K562 (cell line): ENCODE data around the gene CNTD1. TPM values are rescaled to one million over a fixed set of nuclear protein-coding genes. Genes with fewer than 3 reads are reported as not detected.
A peak's percentile ranks its signal among the peaks of the same experiment; 100 is the strongest.

Source experiments
- ATAC-seq: fragments of 200-7000 bp; cut with Tn5 transposase; 3 replicates; pipeline ENCODE4 v1.9.1; 2020; ENCODE audit warnings: moderate library complexity
- BruUV-seq: library from RNA; stranded (reverse); fragments of 400-500 nt; replicated peaks from 2 replicates; lab custom pipeline; 2021; lab: Mats Ljungman, UMichigan
- CTCF ChIA-PET: fragments of 300-600 bp; formaldehyde crosslinking; extraction: SDS; loops from one replicate; lab custom pipeline; 2021; ENCODE audit warnings: low intra/inter-chr PET ratio; lab: Yijun Ruan, JAX
- POLR2A ChIA-PET: fragments of 300-600, 350-650 bp; sonication (Branson Sonifier 250); formaldehyde crosslinking; extraction: SDS; loops from one replicate; lab custom pipeline; 2021; ENCODE audit warnings: antibody characterized with exemption, inconsistent platforms; lab: Yijun Ruan, JAX
- DNase-seq, 4 experiments: peaks; one replicate each; pipeline versions ENCODE4 v3.0.0 to v3.0.0-alpha.2; 2011 to 2018; ENCODE audit warnings: low spot score in 3 of 4, mixed read lengths in 3 of 4; ENCODE audit errors: extremely low read depth in 1 of 4
- FAIRE-seq: peaks from 2 replicates; lab custom pipeline; 2011; peaks lifted over from hg19 to GRCh38; lab: Jason Lieb, UNC
- H2AFZ ChIP-seq: 2 replicates; pipeline ENCODE4 v1.6.0; 2011; ENCODE audit warnings: low read depth, low read length, control low read depth, inconsistent platforms
- H3K27ac ChIP-seq: fragments of 200-600 bp; 3 replicates; pipeline ENCODE4 v1.8.0; 2011; ENCODE audit warnings: low read depth, mild to moderate bottlenecking, control low read depth, inconsistent platforms, low read length, moderate library complexity, mixed read lengths; ENCODE audit errors: extremely low read depth
- H3K27me3 ChIP-seq, 2 experiments: fragments of 300-600 bp in 1 of 2; 2 replicates in 1 of 2; 3 replicates in 1 of 2; pipeline versions ENCODE4 v1.6.0 to v1.8.0; 2011; ENCODE audit warnings: inconsistent platforms in 2 of 2, low read length in 2 of 2, mild to moderate bottlenecking in 1 of 2, mixed read lengths in 1 of 2, moderate library complexity in 1 of 2; ENCODE audit not compliant: control insufficient read depth in 2 of 2, insufficient read depth in 2 of 2
- H3K36me3 ChIP-seq: fragments of 300-600 bp; 3 replicates; pipeline ENCODE4 v1.8.0; 2011; ENCODE audit warnings: mild to moderate bottlenecking, low read length, inconsistent platforms; ENCODE audit not compliant: control insufficient read depth, insufficient read depth
- H3K4me1 ChIP-seq, 2 experiments: fragments of 200-600 bp in 1 of 2; replicated peaks in 1 of 2; 2 replicates in 1 of 2; 3 replicates in 1 of 2; pipeline versions ENCODE4 v1.5.1 to v1.8.0; 2011; ENCODE audit warnings: inconsistent platforms in 2 of 2, low read length in 2 of 2, mild to moderate bottlenecking in 1 of 2, mixed read lengths in 1 of 2, moderate library complexity in 1 of 2; ENCODE audit not compliant: control insufficient read depth in 2 of 2, insufficient read depth in 2 of 2
- H3K4me2 ChIP-seq: 2 replicates; pipeline ENCODE4 v1.6.1; 2011; ENCODE audit warnings: low read length, control low read depth, inconsistent platforms, mixed read lengths; ENCODE audit not compliant: insufficient read depth
- H3K4me3 ChIP-seq: fragments of 200-600 bp; sonication (generic), shearing (Covaris generic); 2 replicates; pipeline ENCODE4 v1.5.1; 2016; ENCODE audit warnings: control low read depth, inconsistent platforms
- H3K79me2 ChIP-seq: fragments of 200-600 bp; 3 replicates; pipeline ENCODE4 v1.8.0; 2011; ENCODE audit warnings: low read length, inconsistent platforms; ENCODE audit not compliant: control insufficient read depth, insufficient read depth
- H3K9ac ChIP-seq, 2 experiments: 2 replicates each; pipeline versions ENCODE4 v1.6.0 to v1.6.1; 2011; ENCODE audit warnings: low read depth in 2 of 2, low read length in 2 of 2, control low read depth in 1 of 2, inconsistent platforms in 1 of 2, mild to moderate bottlenecking in 1 of 2, mixed read lengths in 1 of 2; ENCODE audit not compliant: insufficient read depth in 1 of 2
- H3K9me1 ChIP-seq: one replicate; pipeline ENCODE4 v1.6.0; 2011; ENCODE audit warnings: inconsistent platforms, mild to moderate bottlenecking, low read length, moderate library complexity; ENCODE audit not compliant: control insufficient read depth, insufficient read depth
- H3K9me3 ChIP-seq: replicated peaks from 2 replicates; pipeline ENCODE4 v1.5.1; 2011; ENCODE audit warnings: low read depth, low read length, inconsistent platforms; ENCODE audit not compliant: control insufficient read depth, insufficient read depth
- H4K20me1 ChIP-seq: replicated peaks from 2 replicates; pipeline ENCODE4 v1.6.1; 2011; ENCODE audit warnings: low read length, inconsistent platforms, mixed read lengths; ENCODE audit not compliant: control insufficient read depth, insufficient read depth
- HSF4 ChIP-seq: fragments of 250-450 bp; sonication (Bioruptor Pico); IDR thresholded peaks from 2 replicates; pipeline ENCODE4 v2.1.2; 2022; ENCODE audit warnings: mild to moderate bottlenecking, moderate library complexity, borderline replicate concordance
- MTA1 ChIP-seq: fragments of 450-650 bp; IDR thresholded peaks from 2 replicates; pipeline ENCODE4 v1.6.1; 2017; ENCODE audit warnings: borderline replicate concordance
- MTA3 ChIP-seq: fragments of 450-650 bp; formaldehyde crosslinking; IDR thresholded peaks from 2 replicates; pipeline ENCODE4 v1.6.1; 2017; ENCODE audit warnings: mild to moderate bottlenecking, borderline replicate concordance
- NFIC ChIP-seq: fragments of 450-650 bp; IDR thresholded peaks from 2 replicates; pipeline ENCODE4 v1.6.1; 2017; ENCODE audit warnings: mild to moderate bottlenecking, inconsistent platforms
- RBM25 ChIP-seq: fragments of 200-400 bp; formaldehyde crosslinking; IDR thresholded peaks from 2 replicates; pipeline ENCODE4 v1.6.1; 2018; ENCODE audit warnings: low read length, low read depth, moderate library complexity; ENCODE audit not compliant: severe bottlenecking
- SMARCA4 ChIP-seq: fragments of 450-650 bp; IDR thresholded peaks from 2 replicates; pipeline ENCODE4 v1.6.1; 2016
- SRF ChIP-seq, 2 experiments: fragments of 250-450, 450-650 bp in 1 of 2; sonication (Bioruptor Pico) in 1 of 2; sonication (generic) in 1 of 2; formaldehyde crosslinking; IDR thresholded peaks; 2 replicates each; pipeline versions ENCODE4 v1.5.0 to v1.5.1; 2020 to 2022; ENCODE audit warnings: mild to moderate bottlenecking in 1 of 2, missing genetic modification reagents in 1 of 2
- STAT5A ChIP-seq: IDR thresholded peaks from 2 replicates; pipeline ENCODE4 v1.6.1; 2012; ENCODE audit warnings: low read length, inconsistent platforms, borderline replicate concordance
- TGIF2 ChIP-seq: sonication (generic); formaldehyde crosslinking; IDR thresholded peaks from 2 replicates; pipeline ENCODE4 v1.8.1; 2022; ENCODE audit warnings: mild to moderate bottlenecking, missing genetic modification reagents, moderate library complexity
- ZNF124 ChIP-seq: sonication (generic); formaldehyde crosslinking; IDR thresholded peaks from 2 replicates; pipeline ENCODE4 v1.8.1; 2022; ENCODE audit warnings: missing genetic modification reagents
- ZNF197 ChIP-seq: fragments of 200-800 bp; sonication (Bioruptor generic); IDR thresholded peaks from 2 replicates; pipeline ENCODE4 v1.6.1; 2016; ENCODE audit warnings: low read depth, missing genetic modification characterization, missing compliant biosample characterization
- ZNF436 ChIP-seq: fragments of 250-450, 450-650 bp; sonication (Bioruptor Pico); formaldehyde crosslinking; IDR thresholded peaks from 2 replicates; pipeline ENCODE4 v1.7.0; 2020; ENCODE audit warnings: mild to moderate bottlenecking
- WGBS: fragments of 100-300 bp; shearing (Covaris generic); methylation state at CpG from one replicate; pipeline ENCODE4 v1.1.6; 2016; ENCODE audit warnings: low coverage, mixed read lengths; ENCODE audit not compliant: insufficient coverage; ENCODE audit errors: missing lambda C conversion rate; 5-methylcytosine and 5-hydroxymethylcytosine counted together
- in situ Hi-C: fragments of 300-500 bp; cut with MboI; formaldehyde crosslinking; loops from 4 replicates; pipeline ENCODE4 v1.15.0; 2018; ENCODE audit warnings: inconsistent platforms, mixed read lengths
- intact Hi-C: fragments of 100-400 bp; cut with micrococcal nuclease; formaldehyde crosslinking; loops from 2 replicates; pipeline ENCODE4 v1.14.2; 2022
- polyA plus RNA-seq, 8 experiments: library from polyadenylated mRNA; depleted of rRNA in 4 of 8; stranded (reverse) in 5 of 8; unstranded in 3 of 8; fragments of >200 nt; fragmentation: Nextera tagmentation in 2 of 8; fragmentation: Illumina TruSeq in 1 of 8; extraction: Ambion mirVana in 2 of 8; extraction: Trizol in 1 of 8; gene quantifications; 2 replicates each; pipeline versions ENCODE4 v1.2.1 to v1.2.3, GENCODE V29; 2011 to 2014; ENCODE audit warnings: inconsistent platforms in 1 of 8, missing spikeins in 1 of 8
- total RNA-seq, 7 experiments: library from RNA; depleted of rRNA in 6 of 7; stranded (reverse); fragments of >200 nt in 6 of 7; fragmentation: Illumina TruSeq in 2 of 7; extraction: Trizol in 2 of 7; gene quantifications; 2 replicates each; pipeline versions ENCODE4 v1.2.1 to v1.2.3, GENCODE V29; 2011 to 2021; ENCODE audit warnings: low replicate concordance in 1 of 7
- TF ChIP-seq, protein P1 (sequence below), 2 experiments: IDR thresholded peaks; 2 replicates each; pipeline ENCODE4 v1.6.1; 2012; ENCODE audit warnings: improper control_type of control experiment in 2 of 2, low read depth in 2 of 2, low read length in 2 of 2, borderline replicate concordance in 1 of 2
- TF ChIP-seq, protein P2 (sequence below), 2 experiments: fragments of 250-450 bp in 1 of 2; fragments of 450-650 bp in 1 of 2; sonication (Bioruptor Pico) in 1 of 2; IDR thresholded peaks; 2 replicates each; pipeline versions ENCODE4 v1.6.1 to v1.8.0; 2016 to 2021; ENCODE audit warnings: mild to moderate bottlenecking in 2 of 2, moderate library complexity in 2 of 2, missing compliant biosample characterization in 1 of 2, missing genetic modification characterization in 1 of 2
- TF ChIP-seq, protein P3 (sequence below): fragments of 250-450 bp; sonication (Bioruptor Pico); IDR thresholded peaks from 2 replicates; pipeline ENCODE4 v1.9.0; 2021; ENCODE audit warnings: mild to moderate bottlenecking, inconsistent platforms

CNTD1 gene
- total and polyA plus RNA-seq, 9 of the 15 experiments (the other 6 are each of a cell fraction or from before 2014, with no cell fraction given), result 0.12 to 0.86 (median 0.41) TPM; not detected in 1

DNA sequence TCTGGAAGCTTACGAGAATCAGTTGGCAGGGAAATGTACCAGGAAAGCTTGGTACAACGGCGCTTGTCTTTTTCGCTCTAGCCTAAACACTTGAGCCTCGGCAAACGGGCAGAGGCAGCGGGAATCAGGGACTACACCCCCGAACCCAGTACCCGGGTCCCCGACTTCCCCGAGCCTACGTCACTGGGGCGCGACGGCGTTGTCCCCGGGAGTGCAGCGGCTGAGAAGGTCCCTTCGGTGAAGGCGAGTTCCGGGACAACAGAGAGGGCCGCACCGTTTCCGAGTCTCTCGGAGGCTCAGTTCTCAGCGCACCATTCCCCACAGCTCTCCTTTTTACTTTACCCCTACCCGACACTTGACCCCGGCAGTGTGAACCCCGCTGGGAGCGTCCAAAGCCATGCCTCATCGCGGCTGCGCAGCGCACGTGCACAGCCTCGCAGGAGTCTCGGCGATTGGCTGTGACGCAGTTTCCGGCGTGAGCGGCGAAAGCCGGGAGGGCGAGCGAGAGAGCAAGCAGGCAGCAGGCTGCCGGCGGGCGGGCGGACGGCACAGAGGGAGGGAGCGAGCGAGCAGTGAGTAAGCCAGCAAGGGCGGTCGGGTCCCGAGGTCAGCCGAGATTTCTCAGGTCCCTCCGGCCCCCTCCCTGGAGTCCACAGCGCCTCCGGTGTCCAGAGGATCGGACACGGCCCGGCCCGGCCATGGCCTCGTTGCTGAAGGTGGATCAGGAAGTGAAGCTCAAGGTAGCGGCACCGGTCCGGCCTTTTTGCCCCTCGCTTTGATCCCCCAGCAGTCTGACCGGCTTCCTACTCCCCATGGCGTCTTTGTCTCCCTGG lies 34.5 kb downstream of the CNTD1 start, which contains the start of gene PSME3:
Gene PSME3 (plus strand): TSS at position 464 of the 833 bp plus-strand sequence. CDS start 235 bp downstream, at position 699.
- H3K27ac ChIP-seq, result peak within 1 kb of the TSS; percentile 95
- peak; percentile 90 to 95 (median 92) for DNase-seq
- peak within 1 kb of the TSS; percentile 98 for H3K4me2 ChIP-seq
- 0 out of 2 replicates have a peak, but pooled peaks cover 5% of the 10 kb centered on the region for H4K20me1 ChIP-seq
- no peaks in the 10 kb centered on the region for H3K9me1 ChIP-seq
- POLR2A ChIA-PET, result interaction anchor here (0.6 to 2.0 kb wide), 11 partner anchors 9 to 279 kb away, joined by 3 to 18 read pairs (median 4); partner anchors contain the start of genes BECN1 and RPL27
- H3K9me3 ChIP-seq, result no peaks in the 10 kb centered on the region
- peak within 1 kb of the TSS; percentile 98 to 99 for H3K9ac ChIP-seq
- H3K36me3 ChIP-seq, result peaks cover 39% of the 10 kb centered on the region
- peak; percentile 63 for FAIRE-seq
- CTCF ChIA-PET, result interaction anchor here (1.1 kb wide), 1 partner anchor 164 kb away, joined by 3 read pairs; no protein-coding TSS in a partner anchor
- no TSS peak for BruUV-seq
- peak within 1 kb of the TSS; percentile 90 for H3K4me3 ChIP-seq
- intact Hi-C loops (no loop called here), in situ Hi-C loops (no loop called here)
- peaks cover 3 to 14% of the 10 kb centered on the region in 2 experiments; a peak in 4 of 5 replicates for H3K4me1 ChIP-seq
- no peaks in the 10 kb centered on the region for H3K27me3 ChIP-seq
- peak within 1 kb of the TSS; percentile 100 for H2AFZ ChIP-seq
- WGBS, result 1% methylated on average over 65 of the region's 71 CpGs
- peak; percentile 96 for ATAC-seq
- peaks cover 46% of the 10 kb centered on the region for H3K79me2 ChIP-seq
- TF ChIP-seq TGIF2 (CRISPR knock-in tag) (no peak), ZNF197 (CRISPR knock-in tag) (no peak), MTA1 (peak; percentile 99), ZNF436 (CRISPR knock-in tag) (no peak), SRF (CRISPR knock-in tag; IDR thresholded peaks at IDR 0.05) (no peak; a peak in 1 of 4 replicates), SMARCA4 (no peak), HSF4 (no peak), MTA3 (peak; percentile 66; the same call in 1 of the 2 replicates), STAT5A (no peak), NFIC (no peak; the same call in 1 of the 2 replicates), ZNF124 (no peak), RBM25 (no peak)
- TF ChIP-seq, protein P1, sequence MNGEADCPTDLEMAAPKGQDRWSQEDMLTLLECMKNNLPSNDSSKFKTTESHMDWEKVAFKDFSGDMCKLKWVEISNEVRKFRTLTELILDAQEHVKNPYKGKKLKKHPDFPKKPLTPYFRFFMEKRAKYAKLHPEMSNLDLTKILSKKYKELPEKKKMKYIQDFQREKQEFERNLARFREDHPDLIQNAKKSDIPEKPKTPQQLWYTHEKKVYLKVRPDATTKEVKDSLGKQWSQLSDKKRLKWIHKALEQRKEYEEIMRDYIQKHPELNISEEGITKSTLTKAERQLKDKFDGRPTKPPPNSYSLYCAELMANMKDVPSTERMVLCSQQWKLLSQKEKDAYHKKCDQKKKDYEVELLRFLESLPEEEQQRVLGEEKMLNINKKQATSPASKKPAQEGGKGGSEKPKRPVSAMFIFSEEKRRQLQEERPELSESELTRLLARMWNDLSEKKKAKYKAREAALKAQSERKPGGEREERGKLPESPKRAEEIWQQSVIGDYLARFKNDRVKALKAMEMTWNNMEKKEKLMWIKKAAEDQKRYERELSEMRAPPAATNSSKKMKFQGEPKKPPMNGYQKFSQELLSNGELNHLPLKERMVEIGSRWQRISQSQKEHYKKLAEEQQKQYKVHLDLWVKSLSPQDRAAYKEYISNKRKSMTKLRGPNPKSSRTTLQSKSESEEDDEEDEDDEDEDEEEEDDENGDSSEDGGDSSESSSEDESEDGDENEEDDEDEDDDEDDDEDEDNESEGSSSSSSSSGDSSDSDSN (IDR thresholded peaks at IDR 0.05; ENCODE audit: borderline replicate concordance in 1 of 2, low read depth in 2 of 2, low read length in 2 of 2), result 0 out of 4 replicates have a peak, but pooled peaks of 1 of the 2 experiments have one; percentile 59
- TF ChIP-seq, protein P2, sequence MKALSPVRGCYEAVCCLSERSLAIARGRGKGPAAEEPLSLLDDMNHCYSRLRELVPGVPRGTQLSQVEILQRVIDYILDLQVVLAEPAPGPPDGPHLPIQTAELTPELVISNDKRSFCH (CRISPR knock-in tag; IDR thresholded peaks at IDR 0.05), result no peak
- TF ChIP-seq, protein P2 (tag; IDR thresholded peaks at IDR 0.05), result no peak
- TF ChIP-seq, protein P3, sequence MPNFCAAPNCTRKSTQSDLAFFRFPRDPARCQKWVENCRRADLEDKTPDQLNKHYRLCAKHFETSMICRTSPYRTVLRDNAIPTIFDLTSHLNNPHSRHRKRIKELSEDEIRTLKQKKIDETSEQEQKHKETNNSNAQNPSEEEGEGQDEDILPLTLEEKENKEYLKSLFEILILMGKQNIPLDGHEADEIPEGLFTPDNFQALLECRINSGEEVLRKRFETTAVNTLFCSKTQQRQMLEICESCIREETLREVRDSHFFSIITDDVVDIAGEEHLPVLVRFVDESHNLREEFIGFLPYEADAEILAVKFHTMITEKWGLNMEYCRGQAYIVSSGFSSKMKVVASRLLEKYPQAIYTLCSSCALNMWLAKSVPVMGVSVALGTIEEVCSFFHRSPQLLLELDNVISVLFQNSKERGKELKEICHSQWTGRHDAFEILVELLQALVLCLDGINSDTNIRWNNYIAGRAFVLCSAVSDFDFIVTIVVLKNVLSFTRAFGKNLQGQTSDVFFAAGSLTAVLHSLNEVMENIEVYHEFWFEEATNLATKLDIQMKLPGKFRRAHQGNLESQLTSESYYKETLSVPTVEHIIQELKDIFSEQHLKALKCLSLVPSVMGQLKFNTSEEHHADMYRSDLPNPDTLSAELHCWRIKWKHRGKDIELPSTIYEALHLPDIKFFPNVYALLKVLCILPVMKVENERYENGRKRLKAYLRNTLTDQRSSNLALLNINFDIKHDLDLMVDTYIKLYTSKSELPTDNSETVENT (CRISPR knock-in tag), result peak; percentile 79; the same call in 1 of the 2 replicates
